Body of pancreas (tissue), 4 donors: Measurements from ENCODE around the gene SOWAHA. TPM values are rescaled to one million over a fixed set of nuclear protein-coding genes. Genes with fewer than 3 reads are reported as not detected.

Experiments
- ATAC-seq: fragments of 150-250 bp; one replicate; pipeline ENCODE4 v1.9.1; 2016
- DNase-seq, 4 donors: peaks; one replicate each; pipeline ENCODE4 v3.0.0-alpha.2; 2019
- H3K27ac ChIP-seq, 4 donors: fragments of 200-600 bp; sonication (generic); 1 replicate in 3 of 4; 2 replicates in 1 of 4; pipeline versions ENCODE4 v1.5.1 to v1.6.1; 2016 to 2019; ENCODE audit warnings: mild to moderate bottlenecking in 1 of 4, mixed read lengths in 1 of 4, moderate library complexity in 1 of 4
- H3K27me3 ChIP-seq, 2 donors: fragments of 200-600 bp; sonication (generic); one replicate each; pipeline ENCODE4 v1.6.0; 2016; ENCODE audit warnings: mild to moderate bottlenecking in 1 of 2
- H3K36me3 ChIP-seq, 2 donors: fragments of 200-600 bp; sonication (generic); replicated peaks in 1 of 2; 2 replicates each; pipeline ENCODE4 v1.5.1; 2016; ENCODE audit warnings: low read depth in 2 of 2; ENCODE audit not compliant: insufficient read depth in 1 of 2
- H3K4me1 ChIP-seq: fragments of 200-600 bp; sonication (generic); one replicate; pipeline ENCODE4 v1.6.0; 2016
- H3K4me3 ChIP-seq, 2 donors: fragments of 200-600 bp; sonication (generic); 1 replicate in 1 of 2; 2 replicates in 1 of 2; pipeline ENCODE4 v1.5.1; 2016 to 2019
- H3K9me3 ChIP-seq, 3 donors: fragments of 200-600 bp; sonication (generic); 1 replicate in 2 of 3; 2 replicates in 1 of 3; pipeline ENCODE4 v1.5.1; 2016
- CTCF ChIP-seq, 7 experiments: fragments of 450-650 bp in 4 of 7; fragments of 200-600 bp in 3 of 7; sonication (generic) in 3 of 7; IDR thresholded peaks; one replicate each; pipeline ENCODE4 v1.5.1; 2016 to 2019; ENCODE audit warnings: antibody characterized with exemption in 7 of 7
- POLR2A ChIP-seq, 3 donors: fragments of 450-650 bp; IDR thresholded peaks; one replicate each; pipeline ENCODE4 v1.6.1; 2016; ENCODE audit warnings: antibody characterized with exemption in 3 of 3, mild to moderate bottlenecking in 2 of 3
- WGBS, 2 donors: methylation state at CpG; one replicate each; pipeline ENCODE4 v1.1.5; 2017; 5-methylcytosine and 5-hydroxymethylcytosine counted together
- intact Hi-C: fragments of 100-400 bp; cut with DNase I; formaldehyde crosslinking; loops from one replicate; pipeline ENCODE4 v1.15.1; 2023
- total RNA-seq, 2 donors: library from RNA; depleted of rRNA; stranded (reverse); fragments of >200 nt; gene quantifications; one replicate each; pipeline ENCODE4 v1.1.0, GENCODE V29; 2016

Gene SOWAHA
- total RNA-seq, 2 donors from 2014 or later, result 7.3 to 9.6 TPM

GRCh38 chr5:132776131-132776937 lies 36.8 kb upstream of the SOWAHA start:
- ATAC-seq (peak; percentile 16), DNase-seq (peak in 3 of 4 donors; percentile 25 to 37 (median 32))
- Histone ChIP-seq H3K9me3 (no peaks in the 10 kb centered on the region), H3K4me1 (peaks cover 46% of the 10 kb centered on the region), H3K4me3 (peak overlapping the region; percentile 41 to 77), H3K27me3 (no peaks in the 10 kb centered on the region), H3K36me3 (no peaks in the 10 kb centered on the region), H3K27ac (peak overlapping the region; percentile 40 to 80 (median 68))
- WGBS, 2 donors, result 4 to 6% methylated on average over 8 to 34 of the region's 39 CpGs
- TF ChIP-seq CTCF (IDR thresholded peaks at IDR 0.05) (no peak), POLR2A (IDR thresholded peaks at IDR 0.05) (no peak)
- intact Hi-C loops, result no loop called here

- H3K36me3 ChIP-seq, result no peaks in the 10 kb centered on the region
- H3K27ac ChIP-seq, result peak overlapping the region; percentile 40 to 80 (median 68)
- peak overlapping the region; percentile 41 to 77 for H3K4me3 ChIP-seq
- TF ChIP-seq CTCF (IDR thresholded peaks at IDR 0.05) (no peak), POLR2A (IDR thresholded peaks at IDR 0.05) (no peak)
- intact Hi-C loops, result no loop called here
- ATAC-seq (no peak), DNase-seq (no peak)
- no peaks in the 10 kb centered on the region for H3K27me3 ChIP-seq
- H3K4me1 ChIP-seq, result peaks cover 40% of the 10 kb centered on the region
- no peaks in the 10 kb centered on the region for H3K9me3 ChIP-seq
- WGBS, 2 donors, result 0% methylated on average over 12 of the region's 40 CpGs; no CpG with 5 or more reads in 1 of the 2 donors
Observed at GRCh38 chr5:132776938-132777208, 36.2 kb upstream of the SOWAHA start.

- ATAC-seq (peak; percentile 75), DNase-seq (peak; percentile 46 to 64 (median 55))
- Histone ChIP-seq H3K27me3 (no peaks in the 10 kb centered on the region), H3K4me3 (peak within 1 kb of the TSS; percentile 41 to 77), H3K9me3 (no peaks in the 10 kb centered on the region), H3K4me1 (peaks cover 35% of the 10 kb centered on the region), H3K27ac (peak within 1 kb of the TSS; percentile 40 to 80 (median 68)), H3K36me3 (no peaks in the 10 kb centered on the region)
- 0 to 2% methylated on average over 1 to 57 of the region's 82 CpGs for WGBS, 2 donors
- intact Hi-C loops, result no loop called here
- peak in 2 of 7 experiments; percentile 13 for TF ChIP-seq CTCF (IDR thresholded peaks at IDR 0.05)
- peak in 1 of 3 donors; percentile 48 for TF ChIP-seq POLR2A (IDR thresholded peaks at IDR 0.05)
Observed at GRCh38 chr5:132777209-132778069, 35.7 kb upstream of the SOWAHA start, which contains the start of gene SEPTIN8. TSS of gene SEPTIN8 (minus strand) at chr5:132777239. CDS start at chr5:132777137, 102 bp downstream.

- WGBS, 2 donors, result 46 to 67% methylated on average over 4 of the region's 4 CpGs
- Histone ChIP-seq H3K4me1 (peaks cover 35% of the 10 kb centered on the region), H3K4me3 (no peak overlapping the region), H3K27ac (peak overlapping the region in 2 of 4 donors; percentile 63 to 80), H3K36me3 (no peaks in the 10 kb centered on the region), H3K9me3 (no peaks in the 10 kb centered on the region), H3K27me3 (no peaks in the 10 kb centered on the region)
- ATAC-seq, result no peak
- intact Hi-C loops, result no loop called here
- TF ChIP-seq CTCF (IDR thresholded peaks at IDR 0.05) (no peak), POLR2A (IDR thresholded peaks at IDR 0.05) (no peak)
- DNase-seq, result no peak
Observed at GRCh38 chr5:132778129-132778528, 35.0 kb upstream of the SOWAHA start.
